ENCODE data around the gene HADHA. TPM values are rescaled to one million over a fixed set of nuclear protein-coding genes. Genes with fewer than 3 reads are reported as not detected.

Gene HADHA
- total RNA-seq, 2 experiments from 2014 or later: 104 to 113 TPM

DNA sequence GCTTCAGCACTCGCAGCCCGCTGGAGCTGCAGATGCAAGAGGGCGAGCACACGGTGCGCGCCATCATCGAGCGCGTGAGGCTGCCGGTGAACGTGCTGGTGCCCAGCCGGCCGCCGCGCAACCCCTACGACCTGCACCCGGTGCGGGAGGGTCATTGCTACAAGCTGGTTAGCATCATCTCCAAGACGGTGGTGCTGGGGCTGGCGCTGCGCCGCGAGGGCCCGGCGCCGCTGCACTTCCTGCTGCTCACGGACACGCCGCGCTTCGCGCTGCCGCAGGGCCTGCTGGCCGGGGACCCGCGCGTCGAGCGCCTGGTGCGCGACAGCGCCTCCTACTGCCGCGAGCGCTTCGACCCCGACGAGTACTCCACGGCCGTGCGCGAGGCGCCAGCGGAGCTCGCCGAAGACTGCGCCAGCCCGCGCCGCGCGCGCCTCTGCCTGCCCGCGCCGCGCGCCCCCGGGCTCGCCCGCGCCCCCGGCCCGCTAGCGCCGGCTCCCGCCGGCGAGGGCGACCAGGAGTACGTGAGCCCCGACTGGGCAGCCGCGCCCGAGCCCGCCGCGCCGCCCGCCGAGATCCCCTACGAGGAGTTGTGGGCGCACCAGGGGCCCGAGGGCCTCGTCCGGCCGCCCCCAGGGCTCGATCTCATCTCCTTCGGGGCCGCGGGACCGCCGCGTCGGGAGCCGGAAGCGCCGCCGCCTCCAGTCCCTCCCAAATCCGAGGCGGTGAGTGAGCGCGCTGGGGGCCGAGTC lies 59.7 kb downstream of the HADHA start:
- Mint-ChIP-seq H3K27ac (peak overlapping the region; percentile 73), H3K27me3 (peaks cover 12% of the 10 kb centered on the region), H3K36me3 (no peaks in the 10 kb centered on the region), H3K4me1 (peaks cover 16% of the 10 kb centered on the region), H3K9me3 (no peaks in the 10 kb centered on the region), H3K4me3 (peak overlapping the region; percentile 81)
- DNase-seq (peak; percentile 94), ATAC-seq (ENCODE audit: low read depth) (peak; percentile 99)
- POLR2A ChIA-PET: interaction anchor here (0.5 to 2.3 kb wide), 12 partner anchors 8 to 802 kb away, joined by 3 to 10 read pairs (median 4); partner anchors contain the start of genes ASXL2 and SELENOI

DNA sequence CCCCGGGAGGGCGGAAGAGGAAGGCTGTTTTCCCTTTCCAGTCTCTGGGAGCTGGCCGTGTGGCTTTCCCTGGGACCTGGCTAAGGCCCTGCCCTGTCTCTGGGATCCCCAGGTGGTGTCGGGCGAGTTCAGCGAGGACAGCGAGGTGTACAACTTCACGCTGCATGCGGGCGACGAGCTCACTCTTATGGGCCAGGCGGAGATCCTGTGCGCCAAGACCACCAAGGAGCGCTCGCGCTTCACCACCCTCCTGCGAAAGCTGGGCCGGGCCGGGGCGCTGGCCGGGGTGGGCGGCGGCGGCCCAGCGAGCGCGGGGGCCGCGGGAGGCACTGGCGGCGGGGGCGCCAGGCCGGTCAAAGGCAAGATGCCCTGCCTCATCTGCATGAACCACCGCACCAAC lies 60.3 kb downstream of the HADHA start:
- DNase-seq (no peak), ATAC-seq (ENCODE audit: low read depth) (no peak)
- peaks cover 20% of the 10 kb centered on the region for H3K4me1 Mint-ChIP-seq
- peaks cover 12% of the 10 kb centered on the region for H3K27me3 Mint-ChIP-seq
- H3K27ac Mint-ChIP-seq: peak overlapping the region; percentile 38
- peak overlapping the region; percentile 37 for H3K4me3 Mint-ChIP-seq
- no peaks in the 10 kb centered on the region for H3K9me3 Mint-ChIP-seq
- POLR2A ChIA-PET: interaction anchor here (0.6 to 2.3 kb wide), 9 partner anchors 9 to 306 kb away, joined by 3 to 10 read pairs (median 4); partner anchors contain the start of genes ASXL2 and SELENOI
- H3K36me3 Mint-ChIP-seq: no peaks in the 10 kb centered on the region

DNA sequence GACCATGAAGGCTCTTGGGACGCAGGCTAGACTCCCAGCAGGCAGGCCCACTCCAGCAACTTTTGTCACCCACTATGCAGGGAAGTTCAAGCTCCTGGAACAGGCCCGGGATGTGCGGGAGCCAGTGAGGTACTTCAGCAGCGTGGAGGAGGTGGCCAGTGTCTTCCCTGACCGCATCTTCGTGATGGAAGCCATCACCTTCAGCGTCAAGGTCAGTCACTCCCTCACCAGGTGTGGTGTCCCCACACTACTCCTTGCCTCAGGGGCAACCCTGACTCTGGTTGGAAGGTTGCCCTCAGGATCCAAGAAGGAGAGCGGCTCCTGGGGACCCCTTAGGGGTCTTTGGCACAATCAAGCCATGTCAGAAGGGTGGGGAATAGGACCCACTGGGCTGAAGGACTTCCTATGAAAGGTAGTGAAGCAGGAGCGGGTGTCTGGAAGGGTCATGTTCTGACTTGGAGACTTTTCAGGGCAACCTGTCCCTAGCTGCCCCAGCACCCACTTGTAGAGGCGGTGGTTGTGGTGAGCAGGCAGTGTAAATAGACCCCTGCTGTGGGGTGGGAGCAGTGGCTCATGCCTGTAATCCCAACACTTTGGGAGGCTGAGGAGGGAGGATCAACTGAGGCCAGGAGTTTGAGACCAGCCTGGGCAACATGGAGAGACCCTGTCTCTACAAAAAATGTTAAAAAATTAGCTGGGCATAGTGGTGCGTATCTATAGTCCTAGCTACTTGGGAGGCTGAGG lies 61.4 kb downstream of the HADHA start:
- no peaks in the 10 kb centered on the region for H3K36me3 Mint-ChIP-seq
- H3K27ac Mint-ChIP-seq: no peak overlapping the region
- peaks cover 18% of the 10 kb centered on the region for H3K4me1 Mint-ChIP-seq
- H3K4me3 Mint-ChIP-seq: peak overlapping the region; percentile 37
- peaks cover 12% of the 10 kb centered on the region for H3K27me3 Mint-ChIP-seq
- POLR2A ChIA-PET: no interaction called here
- H3K9me3 Mint-ChIP-seq: no peaks in the 10 kb centered on the region
- DNase-seq (no peak), ATAC-seq (ENCODE audit: low read depth) (no peak)

DNA sequence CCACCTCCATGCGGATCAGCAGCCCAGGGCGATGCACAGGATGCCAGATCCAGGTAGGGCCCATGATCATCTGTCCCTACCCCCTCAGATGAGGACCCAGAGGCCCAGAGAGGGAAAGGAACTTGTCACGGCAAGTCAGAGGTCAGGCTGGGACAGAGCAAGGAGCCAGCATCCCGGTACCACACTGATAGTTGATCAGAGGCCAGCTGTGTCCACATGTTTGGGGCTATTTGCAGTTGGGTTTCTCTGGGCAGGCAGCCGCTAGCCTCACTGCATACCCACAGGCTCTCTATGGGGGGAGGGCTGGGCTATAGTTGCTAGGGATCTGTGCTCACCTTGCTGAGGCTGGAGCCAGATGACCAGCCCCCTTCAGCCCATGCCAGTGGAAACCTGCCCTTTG lies 62.0 kb downstream of the HADHA start:
- no peaks in the 10 kb centered on the region for H3K9me3 Mint-ChIP-seq
- H3K36me3 Mint-ChIP-seq: no peaks in the 10 kb centered on the region
- POLR2A ChIA-PET: no interaction called here
- peaks cover 12% of the 10 kb centered on the region for H3K27me3 Mint-ChIP-seq
- no peak for ATAC-seq (ENCODE audit: low read depth)
- peaks cover 16% of the 10 kb centered on the region for H3K4me1 Mint-ChIP-seq
- no peak overlapping the region for H3K4me3 Mint-ChIP-seq
- no peak overlapping the region for H3K27ac Mint-ChIP-seq
- DNase-seq: no peak

DNA sequence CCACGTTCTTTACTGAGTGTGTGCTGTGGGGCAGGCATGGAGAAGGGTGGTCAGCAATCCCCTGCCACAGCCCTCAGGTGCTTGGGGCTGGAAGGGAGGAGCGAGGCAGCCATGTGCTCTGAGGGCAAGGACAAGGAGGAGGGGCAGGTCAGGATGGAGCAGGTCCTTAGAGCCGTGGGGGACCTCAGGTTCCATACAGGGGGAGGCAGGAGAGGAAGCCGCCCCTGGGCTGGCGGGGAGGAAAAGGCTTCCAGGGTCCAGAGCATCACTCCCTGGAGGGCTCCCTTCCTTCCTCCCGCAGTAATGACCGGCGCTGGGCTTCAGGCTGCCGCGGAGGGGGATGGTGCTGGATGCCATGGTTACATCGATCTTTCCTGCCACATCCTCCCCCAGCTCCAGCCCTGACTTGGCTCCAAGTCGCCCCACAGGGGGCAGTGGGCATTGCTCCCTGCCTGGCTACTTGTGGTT lies 65.0 kb downstream of the HADHA start:
- Mint-ChIP-seq H3K4me3 (peak overlapping the region; percentile 77), H3K36me3 (no peaks in the 10 kb centered on the region), H3K4me1 (peaks cover 8% of the 10 kb centered on the region), H3K27me3 (peaks cover 24% of the 10 kb centered on the region), H3K27ac (no peak overlapping the region), H3K9me3 (no peaks in the 10 kb centered on the region)
- no peak for DNase-seq
- ATAC-seq (ENCODE audit: low read depth): peak; percentile 4
- POLR2A ChIA-PET: no interaction called here

DNA sequence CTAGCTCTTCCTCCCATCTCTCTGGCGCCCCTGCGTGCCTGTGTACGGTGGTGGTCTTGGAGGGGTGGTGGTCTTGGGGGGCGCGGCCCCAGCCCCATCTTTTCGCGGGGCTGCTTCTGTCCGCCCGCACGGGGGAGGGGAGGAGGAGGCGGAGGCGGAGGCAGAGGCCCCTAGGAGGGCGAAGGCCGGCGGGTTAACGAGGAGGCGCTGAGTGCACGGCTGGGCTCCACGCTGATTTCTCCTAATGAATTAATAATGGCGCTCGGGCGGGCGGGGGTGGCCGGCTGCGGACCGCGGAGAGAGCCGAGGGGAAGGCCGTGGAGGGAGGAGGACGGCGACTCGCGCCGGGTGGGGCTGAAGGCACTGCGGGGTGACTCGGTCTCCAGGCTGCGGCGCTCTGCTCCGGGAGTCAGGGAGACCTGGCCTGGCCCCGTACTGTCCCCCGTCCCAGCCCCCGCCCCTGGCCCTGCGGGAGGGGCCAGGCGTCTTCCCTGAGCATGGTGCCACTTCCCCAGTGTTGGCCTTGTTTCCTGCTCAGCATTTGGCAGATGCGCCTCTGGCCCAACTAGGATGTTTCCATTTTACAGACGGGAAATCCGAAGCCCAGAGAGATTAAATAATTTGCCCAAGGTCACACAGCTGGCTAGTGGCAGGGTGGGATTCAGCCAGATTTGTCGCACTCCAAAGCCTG lies 65.5 kb downstream of the HADHA start:
- Mint-ChIP-seq H3K36me3 (no peaks in the 10 kb centered on the region), H3K4me1 (peaks cover 8% of the 10 kb centered on the region), H3K9me3 (no peaks in the 10 kb centered on the region), H3K27ac (peak overlapping the region; percentile 48), H3K4me3 (peak overlapping the region; percentile 77), H3K27me3 (peaks cover 28% of the 10 kb centered on the region)
- DNase-seq: peak; percentile 64
- ATAC-seq (ENCODE audit: low read depth): peak; percentile 71
- POLR2A ChIA-PET: interaction anchor here (0.5 to 0.6 kb wide), 2 partner anchors 133 to 326 kb away, joined by 3 to 4 read pairs; no protein-coding TSS in a partner anchor

DNA sequence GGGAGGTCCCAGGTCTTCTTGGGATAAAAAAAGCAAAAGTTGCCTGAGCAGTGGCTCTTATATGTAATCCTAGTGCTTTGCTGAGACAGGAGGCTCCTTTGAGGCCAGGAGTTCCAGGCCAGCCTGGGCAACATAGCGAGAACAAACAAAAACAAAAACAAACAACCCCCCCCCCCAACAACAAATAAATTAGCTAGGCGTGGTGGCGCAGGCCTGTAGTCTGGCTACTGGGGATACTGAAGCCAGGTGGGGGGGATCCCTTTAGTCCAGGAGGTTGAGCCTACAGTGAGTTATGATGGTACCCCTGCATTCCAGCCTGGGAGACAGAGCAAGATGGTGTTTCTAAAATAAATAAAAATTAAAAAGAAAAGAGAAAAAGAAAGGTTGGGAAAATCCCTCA lies 66.2 kb downstream of the HADHA start:
- Mint-ChIP-seq H3K36me3 (no peaks in the 10 kb centered on the region), H3K4me1 (peaks cover 6% of the 10 kb centered on the region), H3K27ac (no peak overlapping the region), H3K9me3 (no peaks in the 10 kb centered on the region), H3K27me3 (peaks cover 28% of the 10 kb centered on the region), H3K4me3 (peak overlapping the region; percentile 22)
- ATAC-seq (ENCODE audit: low read depth) (no peak), DNase-seq (no peak)
- POLR2A ChIA-PET: interaction anchor here (0.5 to 0.6 kb wide), 2 partner anchors 133 to 325 kb away, joined by 3 to 4 read pairs; no protein-coding TSS in a partner anchor

DNA sequence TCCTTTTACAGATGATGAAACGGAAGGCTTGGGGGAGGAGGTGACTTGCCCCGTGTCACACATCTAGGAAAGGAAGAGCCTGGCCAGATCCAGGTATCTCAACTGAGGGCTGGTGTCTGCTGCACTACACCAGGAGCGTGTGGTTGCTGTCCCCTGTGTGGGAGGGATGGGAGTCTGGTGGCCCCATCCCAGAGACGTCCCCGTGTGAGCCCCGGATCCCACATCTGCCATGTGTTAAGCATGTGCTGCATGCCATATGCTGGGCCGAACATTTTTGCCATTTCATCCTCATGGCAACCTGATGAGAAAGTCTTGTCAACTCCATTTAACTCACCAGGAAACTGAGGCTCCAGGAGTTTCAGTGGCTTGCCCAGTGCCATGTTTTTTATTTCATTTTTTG lies 67.3 kb downstream of the HADHA start:
- Mint-ChIP-seq H3K27me3 (peaks cover 27% of the 10 kb centered on the region), H3K27ac (no peak overlapping the region)

DNA sequence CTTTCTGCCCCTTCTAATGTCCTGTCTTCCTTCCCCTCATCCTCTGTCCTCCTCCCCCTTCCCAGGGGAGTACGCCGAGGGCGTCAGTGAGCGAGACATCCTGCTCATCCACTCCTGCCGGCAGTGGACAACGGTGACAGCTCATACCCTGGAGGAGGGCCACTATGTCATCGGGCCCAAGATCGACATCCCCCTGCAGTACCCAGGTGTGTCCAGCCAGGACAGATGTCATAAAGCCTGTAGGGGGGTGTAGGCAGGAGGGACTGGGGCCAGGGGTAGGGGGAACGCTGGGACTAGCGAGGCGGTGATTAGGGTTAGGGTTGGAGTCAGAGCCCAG lies 68.2 kb downstream of the HADHA start:
- POLR2A ChIA-PET: no interaction called here
- Mint-ChIP-seq H3K36me3 (peaks cover 1% of the 10 kb centered on the region), H3K27me3 (peaks cover 33% of the 10 kb centered on the region), H3K4me1 (peaks cover 12% of the 10 kb centered on the region), H3K9me3 (no peaks in the 10 kb centered on the region), H3K27ac (no peak overlapping the region), H3K4me3 (no peak overlapping the region)
- DNase-seq: no peak
- no peak for ATAC-seq (ENCODE audit: low read depth)

More for the DNA sequence above, 67.3 kb downstream of the HADHA start:
- no peak for DNase-seq
- Mint-ChIP-seq H3K4me3 (no peak overlapping the region), H3K4me1 (peaks cover 7% of the 10 kb centered on the region), H3K36me3 (peaks cover 1% of the 10 kb centered on the region), H3K9me3 (no peaks in the 10 kb centered on the region)
- no peak for ATAC-seq (ENCODE audit: low read depth)
- POLR2A ChIA-PET: interaction anchor here (0.6 kb wide), 1 partner anchor 15 kb away, joined by 3 read pairs; no protein-coding TSS in a partner anchor

DNA sequence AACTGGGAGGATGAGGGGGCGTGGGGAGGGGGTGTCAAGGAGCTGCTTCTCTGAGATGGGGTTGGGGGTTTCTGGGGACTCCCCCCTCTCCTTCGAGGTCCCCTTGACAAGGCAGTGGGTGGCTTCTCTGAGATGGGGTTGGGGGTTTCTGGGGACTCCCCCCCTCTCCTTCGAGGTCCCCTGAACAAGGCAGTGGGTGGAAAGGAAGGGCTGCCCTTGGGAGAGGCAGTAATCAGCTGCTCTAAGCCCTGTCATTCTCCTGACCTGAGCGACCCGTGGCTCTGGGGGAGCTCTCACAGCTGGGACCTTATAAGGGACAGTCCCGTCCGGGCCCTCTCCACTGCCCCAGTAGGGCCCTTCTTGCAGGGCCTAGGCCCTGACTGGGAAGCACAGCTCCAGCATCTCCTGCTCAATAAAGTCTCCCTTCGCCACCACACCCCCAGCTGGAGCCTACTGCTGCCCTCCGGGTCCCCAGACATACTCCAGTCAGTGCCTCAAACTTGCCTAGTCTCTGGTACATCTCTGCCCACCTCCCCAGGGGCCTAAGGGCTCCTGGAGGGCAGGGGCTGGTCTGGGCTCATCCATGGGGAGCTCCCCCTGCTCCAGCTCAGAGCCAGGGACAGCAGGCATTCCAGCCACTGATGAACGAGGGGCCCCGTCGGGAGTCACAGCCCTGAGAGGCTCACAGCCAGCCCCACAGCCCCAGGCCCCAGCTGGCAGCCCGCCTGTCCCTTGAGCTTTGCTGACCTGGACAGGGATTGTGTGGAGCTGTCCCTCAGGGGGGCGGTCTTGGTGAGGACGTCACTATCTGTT lies 68.8 kb downstream of the HADHA start:
- Mint-ChIP-seq H3K36me3 (peaks cover 1% of the 10 kb centered on the region), H3K4me3 (no peak overlapping the region), H3K27ac (no peak overlapping the region), H3K4me1 (peaks cover 12% of the 10 kb centered on the region), H3K27me3 (peaks cover 36% of the 10 kb centered on the region), H3K9me3 (no peaks in the 10 kb centered on the region)
- DNase-seq: no peak
- POLR2A ChIA-PET: interaction anchor here (1.1 kb wide), 1 partner anchor 14 kb away, joined by 4 read pairs; no protein-coding TSS in a partner anchor
- ATAC-seq (ENCODE audit: low read depth): no peak

DNA sequence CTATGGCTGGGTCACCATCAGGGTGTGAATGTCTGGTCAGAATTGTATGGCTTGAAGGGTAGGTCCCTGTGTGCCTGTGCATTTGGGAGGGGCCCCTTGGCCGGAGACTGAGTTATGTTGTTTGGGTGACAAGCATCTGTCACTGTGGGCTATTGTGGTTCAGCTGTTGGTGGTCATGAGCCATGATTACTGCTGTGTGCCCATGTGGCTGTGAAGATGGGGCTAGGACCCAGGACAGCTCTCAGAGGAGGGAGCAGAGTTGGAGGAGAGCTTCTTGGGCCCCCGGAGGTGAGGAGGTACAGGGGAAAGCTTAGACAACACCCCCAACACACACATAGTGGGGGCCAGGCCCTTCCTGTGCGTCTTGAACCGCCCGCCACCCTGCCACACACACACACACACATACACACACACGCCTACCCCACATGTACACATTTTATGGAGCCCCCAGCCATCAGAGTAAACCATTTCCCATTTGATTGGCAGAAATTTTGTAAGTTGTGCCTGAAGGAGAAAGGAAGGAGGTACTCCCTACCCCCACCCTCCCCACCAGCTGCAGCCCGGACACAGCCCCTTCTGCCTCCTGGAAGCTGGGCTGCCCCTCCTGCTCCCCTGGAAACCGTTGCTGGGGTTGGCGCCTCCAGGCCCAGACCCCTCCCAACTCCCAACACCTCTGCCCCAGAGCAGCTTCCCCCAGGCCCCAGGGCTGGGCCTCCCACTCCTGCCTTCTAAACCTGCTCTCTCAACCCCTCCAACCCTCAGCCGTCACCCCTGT lies 69.6 kb downstream of the HADHA start:
- no peaks in the 10 kb centered on the region for H3K9me3 Mint-ChIP-seq
- POLR2A ChIA-PET: interaction anchor here (1.1 to 1.4 kb wide), 2 partner anchors 9 to 14 kb away, joined by 3 to 4 read pairs; no protein-coding TSS in a partner anchor
- H3K4me1 Mint-ChIP-seq: peaks cover 10% of the 10 kb centered on the region
- no peak for ATAC-seq (ENCODE audit: low read depth)
- no peak overlapping the region for H3K27ac Mint-ChIP-seq
- H3K36me3 Mint-ChIP-seq: peaks cover 1% of the 10 kb centered on the region
- no peak for DNase-seq
- no peak overlapping the region for H3K4me3 Mint-ChIP-seq
- peaks cover 32% of the 10 kb centered on the region for H3K27me3 Mint-ChIP-seq

Measured in activated naive CD8-positive, alpha-beta T cell treated with anti-CD3 and anti-CD28 coated beads, Interleukin-2, amount 10 ng/mL, durations not matched to agents 7 days and 5 days (primary cell).